T-helper 1 cell treated with Interleukin-12 subunit alpha and Interleukin-12 subunit beta and Interleukin-4 antibody, amounts not matched to agents 30 μg/mL and 1 μg/mL, for 36 hours (primary cell): ENCODE results near the gene PDE4B.

Source experiments
- H3K27ac Mint-ChIP-seq: one replicate; pipeline ENCODE4 v1.8.0; 2021; ENCODE audit warnings: mild to moderate bottlenecking, mixed read lengths
- H3K27me3 Mint-ChIP-seq: one replicate; pipeline ENCODE4 v1.8.0; 2021; ENCODE audit warnings: low read depth, mixed read lengths
- H3K36me3 Mint-ChIP-seq: one replicate; pipeline ENCODE4 v1.8.0; 2021; ENCODE audit warnings: low read depth, mixed read lengths
- H3K4me1 Mint-ChIP-seq: one replicate; pipeline ENCODE4 v1.8.0; 2021; ENCODE audit warnings: low read depth, mixed read lengths
- H3K4me3 Mint-ChIP-seq: one replicate; pipeline ENCODE4 v1.8.0; 2021; ENCODE audit warnings: mild to moderate bottlenecking, moderate library complexity, mixed read lengths
- H3K9me3 Mint-ChIP-seq: one replicate; pipeline ENCODE4 v1.8.0; 2021; ENCODE audit warnings: mixed read lengths

Gene PDE4B

DNA sequence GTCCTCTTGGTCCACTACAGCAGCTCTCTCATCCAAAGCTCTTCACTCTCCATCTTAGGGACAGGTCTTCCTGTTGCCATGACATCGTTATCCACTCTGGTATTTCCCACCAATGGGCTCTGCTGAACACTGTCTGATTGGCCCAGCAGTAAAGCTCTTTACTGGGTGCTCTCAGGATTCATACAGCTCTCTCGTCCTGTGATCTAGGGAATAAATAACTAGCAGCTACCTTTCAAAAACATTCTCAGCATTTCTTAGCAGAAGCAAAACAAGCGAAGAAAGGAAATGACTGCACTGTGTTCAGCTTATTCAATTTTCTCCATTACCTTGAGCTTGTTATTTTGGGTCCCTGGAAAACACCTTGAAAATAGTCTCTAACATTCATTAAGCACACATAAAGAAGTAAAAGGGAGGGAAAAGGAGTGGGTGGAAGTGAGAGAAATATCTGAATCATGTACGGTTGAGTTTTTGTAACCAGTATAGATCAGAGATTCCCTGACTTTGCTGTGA lies 577.8 kb downstream of the PDE4B start:
- peaks cover 67% of the 10 kb centered on the region for H3K36me3 Mint-ChIP-seq
- H3K27me3 Mint-ChIP-seq: no peaks in the 10 kb centered on the region
- H3K4me3 Mint-ChIP-seq: peak overlapping the region; percentile 26
- H3K9me3 Mint-ChIP-seq: no peaks in the 10 kb centered on the region
- H3K4me1 Mint-ChIP-seq: peaks cover 70% of the 10 kb centered on the region
- peak overlapping the region; percentile 84 for H3K27ac Mint-ChIP-seq

- Mint-ChIP-seq H3K4me3 (peak overlapping the region; percentile 50), H3K27me3 (no peaks in the 10 kb centered on the region), H3K36me3 (peaks cover 59% of the 10 kb centered on the region), H3K4me1 (peaks cover 68% of the 10 kb centered on the region), H3K27ac (peak overlapping the region; percentile 73), H3K9me3 (no peaks in the 10 kb centered on the region)
Measured at GRCh38 chr1:66371233-66372005, 578.7 kb downstream of the PDE4B start.

DNA sequence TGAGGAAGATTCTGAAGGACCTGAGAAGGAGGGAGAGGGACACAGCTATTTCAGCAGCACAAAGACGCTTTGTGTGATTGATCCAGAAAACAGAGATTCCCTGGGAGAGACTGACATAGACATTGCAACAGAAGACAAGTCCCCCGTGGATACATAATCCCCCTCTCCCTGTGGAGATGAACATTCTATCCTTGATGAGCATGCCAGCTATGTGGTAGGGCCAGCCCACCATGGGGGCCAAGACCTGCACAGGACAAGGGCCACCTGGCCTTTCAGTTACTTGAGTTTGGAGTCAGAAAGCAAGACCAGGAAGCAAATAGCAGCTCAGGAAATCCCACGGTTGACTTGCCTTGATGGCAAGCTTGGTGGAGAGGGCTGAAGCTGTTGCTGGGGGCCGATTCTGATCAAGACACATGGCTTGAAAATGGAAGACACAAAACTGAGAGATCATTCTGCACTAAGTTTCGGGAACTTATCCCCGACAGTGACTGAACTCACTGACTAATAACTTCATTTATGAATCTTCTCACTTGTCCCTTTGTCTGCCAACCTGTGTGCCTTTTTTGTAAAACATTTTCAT lies 579.9 kb downstream of the PDE4B start:
- H3K4me3 Mint-ChIP-seq: peak overlapping the region; percentile 64
- H3K27me3 Mint-ChIP-seq: no peaks in the 10 kb centered on the region
- peak overlapping the region; percentile 96 for H3K27ac Mint-ChIP-seq
- H3K9me3 Mint-ChIP-seq: no peaks in the 10 kb centered on the region
- peaks cover 50% of the 10 kb centered on the region for H3K36me3 Mint-ChIP-seq
- H3K4me1 Mint-ChIP-seq: peaks cover 58% of the 10 kb centered on the region

DNA sequence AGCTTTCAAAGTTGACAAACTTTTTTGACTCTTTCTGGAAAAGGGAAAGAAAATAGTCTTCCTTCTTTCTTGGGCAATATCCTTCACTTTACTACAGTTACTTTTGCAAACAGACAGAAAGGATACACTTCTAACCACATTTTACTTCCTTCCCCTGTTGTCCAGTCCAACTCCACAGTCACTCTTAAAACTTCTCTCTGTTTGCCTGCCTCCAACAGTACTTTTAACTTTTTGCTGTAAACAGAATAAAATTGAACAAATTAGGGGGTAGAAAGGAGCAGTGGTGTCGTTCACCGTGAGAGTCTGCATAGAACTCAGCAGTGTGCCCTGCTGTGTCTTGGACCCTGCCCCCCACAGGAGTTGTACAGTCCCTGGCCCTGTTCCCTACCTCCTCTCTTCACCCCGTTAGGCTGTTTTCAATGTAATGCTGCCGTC lies 580.5 kb downstream of the PDE4B start:
- Mint-ChIP-seq H3K9me3 (no peaks in the 10 kb centered on the region), H3K27ac (peak overlapping the region; percentile 96), H3K4me1 (peaks cover 56% of the 10 kb centered on the region), H3K36me3 (peaks cover 47% of the 10 kb centered on the region), H3K4me3 (peak overlapping the region; percentile 64), H3K27me3 (no peaks in the 10 kb centered on the region)

GRCh38 chr1:66374148-66374547 lies 581.5 kb downstream of the PDE4B start:
- Mint-ChIP-seq H3K9me3 (no peaks in the 10 kb centered on the region), H3K27ac (peak overlapping the region; percentile 96), H3K4me3 (no peak overlapping the region), H3K36me3 (peaks cover 40% of the 10 kb centered on the region), H3K4me1 (peaks cover 52% of the 10 kb centered on the region), H3K27me3 (no peaks in the 10 kb centered on the region)

GRCh38 chr1:66374561-66375111 lies 581.9 kb downstream of the PDE4B start:
- Mint-ChIP-seq H3K27ac (peak overlapping the region; percentile 96), H3K4me1 (peaks cover 50% of the 10 kb centered on the region), H3K36me3 (peaks cover 38% of the 10 kb centered on the region), H3K27me3 (no peaks in the 10 kb centered on the region), H3K4me3 (peak overlapping the region; percentile 74), H3K9me3 (no peaks in the 10 kb centered on the region)

DNA sequence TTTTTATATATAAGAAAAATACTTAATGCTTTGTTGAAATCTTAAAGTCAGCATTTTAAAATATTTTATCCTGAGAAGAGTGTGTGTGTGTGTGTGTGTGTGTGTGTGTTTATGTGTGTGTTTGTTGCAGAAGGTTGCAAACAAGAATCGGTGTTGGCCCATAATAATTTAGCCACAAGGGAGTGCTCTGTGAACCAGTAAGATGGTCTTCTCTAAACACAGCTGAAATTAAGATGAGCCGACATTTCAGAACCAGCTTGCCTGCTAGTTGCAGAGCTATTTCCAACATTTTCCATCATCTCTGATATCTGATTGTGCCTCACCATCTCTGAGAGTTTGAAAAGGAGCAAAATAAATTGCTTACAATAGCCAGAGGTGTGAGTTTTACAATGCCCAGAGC lies 582.4 kb downstream of the PDE4B start:
- no peaks in the 10 kb centered on the region for H3K27me3 Mint-ChIP-seq
- no peaks in the 10 kb centered on the region for H3K9me3 Mint-ChIP-seq
- H3K36me3 Mint-ChIP-seq: peaks cover 38% of the 10 kb centered on the region
- H3K4me3 Mint-ChIP-seq: peak overlapping the region; percentile 74
- H3K4me1 Mint-ChIP-seq: peaks cover 50% of the 10 kb centered on the region
- H3K27ac Mint-ChIP-seq: peak overlapping the region; percentile 96

GRCh38 chr1:66380452-66381212 lies 587.9 kb downstream of the PDE4B start:
- H3K9me3 Mint-ChIP-seq: peaks cover 33% of the 10 kb centered on the region
- H3K4me3 Mint-ChIP-seq: no peak overlapping the region
- H3K36me3 Mint-ChIP-seq: peaks cover 23% of the 10 kb centered on the region
- H3K4me1 Mint-ChIP-seq: peaks cover 21% of the 10 kb centered on the region
- H3K27ac Mint-ChIP-seq: no peak overlapping the region
- no peaks in the 10 kb centered on the region for H3K27me3 Mint-ChIP-seq

DNA sequence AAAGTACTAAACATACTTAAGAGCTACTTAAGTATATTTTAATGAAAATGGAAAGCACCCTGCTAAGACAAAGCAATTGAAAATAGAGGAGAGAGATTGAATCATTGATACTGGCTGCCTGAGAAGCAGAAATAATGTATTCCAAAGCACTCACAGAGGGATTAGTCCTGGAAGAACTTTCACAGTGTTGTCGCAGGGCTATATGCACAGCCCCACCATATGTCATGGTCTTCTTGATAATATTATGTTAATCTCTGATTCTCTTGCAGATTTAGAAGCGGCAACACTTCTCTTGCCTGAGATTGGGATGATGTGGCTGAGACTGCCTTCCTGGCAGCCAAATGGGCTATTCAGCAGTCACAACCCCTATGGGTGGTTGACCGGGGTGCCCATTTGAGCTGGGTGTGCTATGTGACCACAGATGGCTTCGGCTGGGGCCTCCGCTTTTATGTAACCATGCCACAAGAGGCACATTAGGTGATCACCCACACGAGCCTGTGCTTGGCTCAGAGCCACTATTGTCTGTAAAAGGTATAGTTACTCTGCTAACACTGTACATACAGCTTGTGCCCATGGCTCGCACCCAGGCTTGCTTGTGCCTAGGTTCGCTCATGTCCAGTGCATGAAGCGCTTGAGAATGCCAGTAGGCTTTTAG lies 589.1 kb downstream of the PDE4B start:
- H3K9me3 Mint-ChIP-seq: peaks cover 43% of the 10 kb centered on the region
- H3K36me3 Mint-ChIP-seq: peaks cover 30% of the 10 kb centered on the region
- H3K27ac Mint-ChIP-seq: no peak overlapping the region
- H3K4me1 Mint-ChIP-seq: peaks cover 16% of the 10 kb centered on the region
- H3K27me3 Mint-ChIP-seq: no peaks in the 10 kb centered on the region
- H3K4me3 Mint-ChIP-seq: no peak overlapping the region

GRCh38 chr1:66383168-66383567 lies 590.5 kb downstream of the PDE4B start:
- no peaks in the 10 kb centered on the region for H3K27me3 Mint-ChIP-seq
- no peak overlapping the region for H3K27ac Mint-ChIP-seq
- peaks cover 51% of the 10 kb centered on the region for H3K9me3 Mint-ChIP-seq
- peaks cover 33% of the 10 kb centered on the region for H3K36me3 Mint-ChIP-seq
- H3K4me1 Mint-ChIP-seq: peaks cover 14% of the 10 kb centered on the region
- H3K4me3 Mint-ChIP-seq: no peak overlapping the region

DNA sequence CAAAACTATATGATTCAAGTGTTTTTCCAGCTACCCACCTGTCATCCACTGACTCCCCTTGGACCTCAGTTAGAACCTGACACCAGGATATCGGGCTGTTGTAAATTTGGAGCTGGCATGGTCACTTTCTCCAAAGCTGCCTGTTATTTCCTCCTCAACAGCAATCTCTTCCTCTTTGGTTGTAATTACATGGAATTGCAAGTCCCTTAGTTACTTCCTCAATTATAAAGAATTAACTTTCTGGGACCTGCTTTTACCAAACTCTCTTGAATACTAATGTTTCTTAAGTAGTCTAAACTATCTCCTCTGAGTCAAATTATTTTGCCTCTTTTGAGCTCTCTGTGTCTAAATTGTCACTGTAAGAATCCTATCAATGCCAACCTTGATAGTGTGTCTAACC lies 590.9 kb downstream of the PDE4B start:
- no peak overlapping the region for H3K27ac Mint-ChIP-seq

GRCh38 chr1:66384258-66384921 lies 591.7 kb downstream of the PDE4B start:
- H3K27me3 Mint-ChIP-seq: no peaks in the 10 kb centered on the region
- peaks cover 55% of the 10 kb centered on the region for H3K9me3 Mint-ChIP-seq
- peaks cover 14% of the 10 kb centered on the region for H3K4me1 Mint-ChIP-seq
- no peak overlapping the region for H3K27ac Mint-ChIP-seq
- H3K36me3 Mint-ChIP-seq: peaks cover 35% of the 10 kb centered on the region
- no peak overlapping the region for H3K4me3 Mint-ChIP-seq

More for the DNA sequence above, 590.9 kb downstream of the PDE4B start:
- Mint-ChIP-seq H3K9me3 (peaks cover 54% of the 10 kb centered on the region), H3K4me3 (no peak overlapping the region), H3K36me3 (peaks cover 35% of the 10 kb centered on the region), H3K4me1 (peaks cover 14% of the 10 kb centered on the region), H3K27me3 (no peaks in the 10 kb centered on the region)

- no peak overlapping the region for H3K4me3 Mint-ChIP-seq
- peaks cover 67% of the 10 kb centered on the region for H3K9me3 Mint-ChIP-seq
- no peaks in the 10 kb centered on the region for H3K27me3 Mint-ChIP-seq
- peaks cover 35% of the 10 kb centered on the region for H3K36me3 Mint-ChIP-seq
- no peak overlapping the region for H3K27ac Mint-ChIP-seq
- no peaks in the 10 kb centered on the region for H3K4me1 Mint-ChIP-seq
Measured at GRCh38 chr1:66386712-66387111, 594.0 kb downstream of the PDE4B start.
